IPS DF 6.9 (cell line): Measurements from ENCODE around the gene SSTR4.
A peak's percentile ranks its signal among the peaks of the same experiment; 100 is the strongest.

Experiments
- DNase-seq: peaks from one replicate; pipeline ENCODE4 v3.0.0-alpha.2; 2013; ENCODE audit warnings: low read depth, low spot score
- H3K27ac ChIP-seq: one replicate; pipeline ENCODE4 v1.5.1; 2013; ENCODE audit warnings: low read length, control low read depth
- H3K27me3 ChIP-seq: 2 replicates; pipeline ENCODE4 v1.6.1; 2013; ENCODE audit warnings: mild to moderate bottlenecking, low read length; ENCODE audit not compliant: control insufficient read depth, insufficient read depth
- H3K36me3 ChIP-seq: 2 replicates; pipeline ENCODE4 v1.6.1; 2013; ENCODE audit warnings: low read length; ENCODE audit not compliant: control insufficient read depth, insufficient read depth
- H3K4me1 ChIP-seq: 2 replicates; pipeline ENCODE4 v1.6.1; 2013; ENCODE audit warnings: low read length; ENCODE audit not compliant: control insufficient read depth, insufficient read depth
- H3K4me3 ChIP-seq: 2 replicates; pipeline ENCODE4 v1.5.1; 2013; ENCODE audit warnings: mild to moderate bottlenecking, low read length
- H3K9me3 ChIP-seq: 2 replicates; pipeline ENCODE4 v1.6.1; 2013; ENCODE audit warnings: low read length, inconsistent platforms; ENCODE audit not compliant: control insufficient read depth, insufficient read depth
- WGBS: extraction: QIAGEN DNeasy Blood & Tissue Kit; methylation state at CpG from one replicate; pipeline ENCODE4 v1.1.7; 2013; ENCODE audit warnings: mixed read lengths, missing lambda C conversion rate; ENCODE audit not compliant: insufficient read length, insufficient coverage; 5-methylcytosine and 5-hydroxymethylcytosine counted together

The SSTR4 gene

GRCh38 chr20:23039885-23040508, 4.9 kb downstream of the SSTR4 start:
- H3K9me3 ChIP-seq, result no peaks in the 10 kb centered on the region
- no peaks in the 10 kb centered on the region for H3K36me3 ChIP-seq
- no peak for DNase-seq
- H3K27ac ChIP-seq, result no peak overlapping the region
- peaks cover 7% of the 10 kb centered on the region; the same call in 1 of the 2 replicates for H3K4me1 ChIP-seq
- peaks cover 15% of the 10 kb centered on the region; the same call in 1 of the 2 replicates for H3K27me3 ChIP-seq
- no CpG with 5 or more reads among the region's 3 CpGs for WGBS
- H3K4me3 ChIP-seq, result no peak overlapping the region

DNA sequence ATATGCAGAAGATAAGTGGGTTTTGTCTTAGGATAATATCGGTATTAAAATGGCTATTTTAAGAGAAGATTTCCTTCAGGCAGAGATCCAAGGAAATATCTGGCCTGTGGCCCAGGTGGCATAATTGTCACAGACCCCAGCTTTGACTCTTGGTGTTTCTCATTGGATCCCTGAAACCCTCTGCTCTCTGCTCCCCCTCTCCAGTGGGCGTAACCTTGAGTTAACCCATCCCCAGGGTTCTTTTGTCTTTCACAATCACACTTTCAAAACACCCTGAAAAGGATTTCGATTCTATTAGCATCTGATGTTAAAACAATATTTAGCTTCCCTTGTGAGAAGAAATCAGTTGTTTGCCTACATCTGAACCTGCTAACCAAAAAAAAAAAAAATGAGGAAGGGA, 7.2 kb downstream of the SSTR4 start:
- H3K36me3 ChIP-seq, result no peaks in the 10 kb centered on the region
- H3K27ac ChIP-seq, result no peak overlapping the region
- H3K4me1 ChIP-seq, result peaks cover 4% of the 10 kb centered on the region; the same call in 1 of the 2 replicates
- no peak for DNase-seq
- no peaks in the 10 kb centered on the region for H3K9me3 ChIP-seq
- no CpG with 5 or more reads among the region's 3 CpGs for WGBS
- H3K4me3 ChIP-seq, result no peak overlapping the region
- H3K27me3 ChIP-seq, result peaks cover 4% of the 10 kb centered on the region

DNA sequence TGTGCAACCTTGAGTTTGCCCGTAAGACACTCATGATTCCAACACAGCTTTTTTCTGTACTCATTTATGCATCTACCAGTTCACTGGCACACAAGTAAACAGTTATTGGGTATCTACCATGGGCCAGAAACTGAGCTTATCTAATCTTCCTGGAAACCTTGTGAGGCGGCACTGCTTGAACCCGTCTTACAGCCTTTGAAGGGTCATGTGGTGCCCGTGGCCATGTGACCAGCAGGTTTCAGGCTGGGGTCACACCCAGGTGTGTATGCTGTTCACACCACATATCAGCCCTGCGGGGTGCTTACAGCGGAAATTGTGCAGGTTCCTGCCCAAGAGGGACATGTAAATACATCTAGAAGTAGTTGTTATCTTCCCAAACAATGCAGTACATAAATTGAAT, 8.3 kb downstream of the SSTR4 start:
- H3K36me3 ChIP-seq, result no peaks in the 10 kb centered on the region
- no CpG with 5 or more reads among the region's 6 CpGs for WGBS
- H3K4me1 ChIP-seq, result peaks cover 8% of the 10 kb centered on the region
- H3K27me3 ChIP-seq, result peaks cover 13% of the 10 kb centered on the region
- no peak overlapping the region for H3K27ac ChIP-seq
- DNase-seq, result no peak
- H3K4me3 ChIP-seq, result no peak overlapping the region
- no peaks in the 10 kb centered on the region for H3K9me3 ChIP-seq

DNA sequence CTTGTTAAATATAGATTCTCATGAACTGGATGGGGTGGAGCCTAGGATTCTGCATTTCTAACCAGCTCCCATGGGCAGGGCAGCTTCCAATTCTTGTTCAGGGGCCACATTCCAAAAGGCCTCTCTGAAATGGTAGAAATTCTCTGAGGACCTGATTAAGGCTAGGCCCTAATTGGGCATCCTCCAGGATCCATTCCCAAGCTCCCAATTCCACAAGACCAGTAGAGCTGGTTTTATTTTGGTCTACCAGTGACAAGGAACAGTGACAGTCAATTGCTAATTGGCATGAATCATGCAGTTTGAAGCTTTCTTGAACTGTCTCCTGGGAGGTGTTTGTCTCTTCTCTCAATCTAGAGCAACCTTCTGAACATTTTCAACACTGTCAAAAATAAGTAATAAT, 11.3 kb downstream of the SSTR4 start:
- no peak overlapping the region for H3K4me3 ChIP-seq
- no peak overlapping the region for H3K27ac ChIP-seq
- H3K36me3 ChIP-seq, result no peaks in the 10 kb centered on the region
- no peak for DNase-seq
- H3K4me1 ChIP-seq, result peaks cover 8% of the 10 kb centered on the region
- H3K9me3 ChIP-seq, result no peaks in the 10 kb centered on the region
- H3K27me3 ChIP-seq, result peaks cover 22% of the 10 kb centered on the region

DNA sequence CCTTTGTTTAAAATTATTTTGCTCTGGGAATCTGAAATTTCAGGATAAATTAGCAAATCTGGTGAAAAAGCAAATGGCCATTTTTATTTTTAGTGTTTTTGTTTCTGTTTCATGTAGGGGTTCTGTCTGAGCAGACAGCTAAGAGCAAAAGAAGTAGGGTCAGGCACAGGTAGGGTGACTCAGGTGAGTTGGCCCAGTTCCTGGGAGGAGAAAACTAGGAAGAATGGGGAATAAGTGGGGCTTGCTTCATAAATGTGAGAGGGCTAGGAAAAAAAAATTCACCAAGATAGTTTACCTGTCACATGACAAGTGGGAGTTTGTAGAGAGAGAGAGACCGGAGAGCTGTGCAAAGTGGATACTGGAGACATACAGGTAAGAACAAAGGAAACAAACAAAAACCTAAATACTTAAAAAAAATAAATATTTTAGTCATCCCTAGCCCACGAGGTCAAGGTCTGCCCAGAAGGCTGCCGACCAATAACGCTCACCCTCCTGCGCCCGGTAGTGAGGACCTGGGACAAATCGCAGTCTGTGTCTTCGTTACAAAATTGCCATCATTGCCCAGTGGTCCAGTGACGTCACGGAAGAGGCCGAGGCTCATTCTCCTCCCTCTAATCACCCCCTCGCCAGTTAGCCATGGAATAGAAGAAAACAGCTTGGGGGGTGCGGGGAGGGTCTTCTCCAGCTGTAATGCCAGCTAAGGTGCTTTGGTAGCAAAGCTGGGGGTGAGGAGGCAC, 12.1 kb downstream of the SSTR4 start:
- H3K9me3 ChIP-seq, result no peaks in the 10 kb centered on the region
- no peak overlapping the region for H3K4me3 ChIP-seq
- DNase-seq, result no peak
- no CpG with 5 or more reads among the region's 13 CpGs for WGBS
- no peaks in the 10 kb centered on the region for H3K36me3 ChIP-seq
- peaks cover 8% of the 10 kb centered on the region for H3K4me1 ChIP-seq
- peaks cover 24% of the 10 kb centered on the region for H3K27me3 ChIP-seq
- H3K27ac ChIP-seq, result no peak overlapping the region

DNA sequence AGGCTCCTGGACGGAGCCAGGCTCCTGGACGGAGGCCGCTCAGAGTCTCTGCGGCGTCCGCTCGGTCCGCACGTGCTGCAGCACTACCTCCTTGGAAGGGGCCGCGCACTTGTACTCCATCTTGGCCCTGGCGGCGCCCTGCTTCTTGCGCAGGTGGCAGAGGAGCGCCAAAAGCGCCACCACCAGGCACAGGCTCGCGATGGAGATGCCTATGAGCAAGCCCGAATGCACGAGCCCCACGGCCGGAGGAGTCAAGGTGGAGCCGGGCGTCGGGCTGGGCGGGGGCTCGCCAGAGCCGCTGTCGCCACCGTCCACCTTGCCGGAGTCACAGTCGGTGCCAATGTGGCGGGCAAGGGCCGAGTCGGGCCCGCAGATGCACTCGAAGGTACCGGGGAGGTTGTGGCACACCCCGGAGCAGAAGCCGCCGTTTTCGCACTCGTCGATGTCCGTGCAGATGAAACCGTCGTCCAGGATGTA, 12.7 kb downstream of the SSTR4 start:
- Histone ChIP-seq H3K27me3 (peaks cover 24% of the 10 kb centered on the region), H3K9me3 (no peaks in the 10 kb centered on the region), H3K36me3 (no peaks in the 10 kb centered on the region), H3K27ac (no peak overlapping the region), H3K4me1 (peaks cover 8% of the 10 kb centered on the region), H3K4me3 (no peak overlapping the region)
- no CpG with 5 or more reads among the region's 47 CpGs for WGBS
- DNase-seq, result no peak

GRCh38 chr20:23048283-23049200, 13.4 kb downstream of the SSTR4 start:
- peak overlapping the region; percentile 7; the same call in 1 of the 2 replicates for H3K4me3 ChIP-seq

GRCh38 chr20:23049201-23050075, 14.3 kb downstream of the SSTR4 start, which contains the start of gene THBD:
TSS of gene THBD (minus strand) at chr20:23049672. CDS start at chr20:23049504, 168 bp downstream.
- WGBS, result no CpG with 5 or more reads among the region's 79 CpGs
- Histone ChIP-seq H3K36me3 (no peaks in the 10 kb centered on the region), H3K9me3 (no peaks in the 10 kb centered on the region), H3K4me3 (peak within 1 kb of the TSS; percentile 31; the same call in 1 of the 2 replicates), H3K27ac (no peak within 1 kb of the TSS), H3K27me3 (peaks cover 24% of the 10 kb centered on the region), H3K4me1 (peaks cover 4% of the 10 kb centered on the region; the same call in 1 of the 2 replicates)
- no peak for DNase-seq

More at GRCh38 chr20:23048283-23049200, 13.4 kb downstream of the SSTR4 start:
- Histone ChIP-seq H3K9me3 (no peaks in the 10 kb centered on the region), H3K27ac (no peak overlapping the region), H3K27me3 (peaks cover 24% of the 10 kb centered on the region), H3K36me3 (no peaks in the 10 kb centered on the region), H3K4me1 (peaks cover 4% of the 10 kb centered on the region; the same call in 1 of the 2 replicates)
- no CpG with 5 or more reads among the region's 92 CpGs for WGBS
- DNase-seq, result no peak

DNA sequence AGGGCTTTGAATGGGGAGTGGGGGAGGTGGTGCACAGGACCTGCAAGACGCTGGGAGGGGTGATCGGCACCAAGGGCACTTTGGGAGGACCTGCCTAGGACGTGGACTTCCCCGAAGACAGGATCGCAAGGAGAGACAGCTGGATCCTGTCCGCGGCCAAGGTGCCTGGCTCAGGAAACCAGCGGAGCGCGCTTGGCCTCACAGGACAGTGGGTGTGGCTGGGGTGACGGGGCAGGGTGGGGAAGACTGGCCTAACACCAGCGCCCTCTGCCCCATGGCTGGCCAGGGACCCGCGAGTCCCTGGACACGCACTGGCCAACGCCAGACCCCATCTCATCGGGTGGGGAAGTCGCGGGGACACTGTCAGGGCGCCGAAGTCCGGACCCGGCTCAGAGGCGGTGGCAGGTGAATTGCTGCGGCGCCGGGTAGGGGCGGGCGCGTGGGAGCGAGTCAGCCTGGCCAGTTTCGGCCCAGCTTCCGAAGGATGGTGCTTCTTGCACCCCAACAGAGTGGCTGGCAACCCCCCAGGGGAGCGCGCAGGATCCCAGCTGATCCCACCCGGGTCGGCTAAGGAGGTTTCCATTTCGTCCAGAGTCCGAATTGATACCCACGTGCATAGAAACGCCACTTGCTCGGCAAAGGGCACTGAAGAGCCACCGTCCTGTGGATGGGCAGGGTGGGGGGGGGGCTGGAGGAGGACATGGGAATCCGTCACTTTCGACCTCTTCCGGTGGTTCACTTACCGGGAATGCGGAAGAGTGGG, 15.1 kb downstream of the SSTR4 start:
- WGBS, result no CpG with 5 or more reads among the region's 48 CpGs
- peak overlapping the region; percentile 54; the same call in 1 of the 2 replicates for H3K4me3 ChIP-seq

More for the DNA sequence above, 15.1 kb downstream of the SSTR4 start:
- H3K27ac ChIP-seq, result no peak overlapping the region
- no peaks in the 10 kb centered on the region for H3K36me3 ChIP-seq
- peaks cover 24% of the 10 kb centered on the region for H3K27me3 ChIP-seq
- H3K9me3 ChIP-seq, result no peaks in the 10 kb centered on the region
- peaks cover 4% of the 10 kb centered on the region; the same call in 1 of the 2 replicates for H3K4me1 ChIP-seq
- no peak for DNase-seq
